Thyroid gland (tissue), 4 donors: Measurements from ENCODE around the gene RPL11. TPM values are rescaled to one million over a fixed set of nuclear protein-coding genes. Genes with fewer than 3 reads are reported as not detected.

Experiments
- DNase-seq, 2 donors: peaks; one replicate each; pipeline ENCODE4 v3.0.0-alpha.2; 2019
- H3K27ac ChIP-seq, 3 donors: fragments of 200-600 bp; sonication (generic); 1 replicate in 2 of 3; 2 replicates in 1 of 3; pipeline ENCODE4 v1.5.1; 2016 to 2019; ENCODE audit warnings: mild to moderate bottlenecking in 1 of 3, moderate library complexity in 1 of 3
- H3K27me3 ChIP-seq: fragments of 200-600 bp; sonication (generic); one replicate; pipeline ENCODE4 v1.5.1; 2019
- H3K36me3 ChIP-seq, 2 donors: fragments of 200-600 bp; sonication (generic); one replicate each; pipeline ENCODE4 v1.5.1; 2016 to 2019
- H3K4me1 ChIP-seq, 2 donors: fragments of 200-600 bp; sonication (generic); one replicate each; pipeline ENCODE4 v1.5.1; 2017 to 2019
- H3K4me3 ChIP-seq, 3 donors: fragments of 200-600 bp; sonication (generic); replicated peaks in 1 of 3; 1 replicate in 2 of 3; 2 replicates in 1 of 3; pipeline ENCODE4 v1.5.1; 2016; ENCODE audit warnings: mild to moderate bottlenecking in 1 of 3
- H3K9me3 ChIP-seq: fragments of 200-600 bp; sonication (generic); one replicate; pipeline ENCODE4 v1.5.1; 2017
- CTCF ChIP-seq, 6 experiments: fragments of 200-600 bp in 3 of 6; fragments of 450-650 bp in 3 of 6; sonication (generic) in 3 of 6; IDR thresholded peaks; one replicate each; pipeline ENCODE4 v1.5.1; 2016 to 2019; ENCODE audit warnings: antibody characterized with exemption in 6 of 6, mild to moderate bottlenecking in 2 of 6, inconsistent platforms in 1 of 6, moderate library complexity in 1 of 6
- POLR2A ChIP-seq, 2 donors: fragments of 450-650 bp; IDR thresholded peaks; one replicate each; pipeline ENCODE4 v1.6.1; 2017; ENCODE audit warnings: antibody characterized with exemption in 2 of 2, mild to moderate bottlenecking in 2 of 2, moderate library complexity in 1 of 2
- WGBS, 2 donors: methylation state at CpG; one replicate each; pipeline ENCODE4 v1.1.5; 2017; 5-methylcytosine and 5-hydroxymethylcytosine counted together
- intact Hi-C: fragments of 100-400 bp; cut with DNase I; formaldehyde crosslinking; loops from one replicate; pipeline ENCODE4 v1.15.1; 2023
- total RNA-seq, 4 donors: library from RNA; depleted of rRNA; stranded (reverse); fragments of >200 nt; gene quantifications; one replicate each; pipeline ENCODE4 v1.2.3, GENCODE V29; 2016

The RPL11 gene
- total RNA-seq, 4 donors from 2014 or later = 669 to 1,720 (median 801) TPM

- Histone ChIP-seq H3K27ac (no peak overlapping the region), H3K9me3 (no peaks in the 10 kb centered on the region), H3K36me3 (peaks cover 49 to 54% of the 10 kb centered on the region in 2 donors), H3K4me3 (no peak overlapping the region), H3K4me1 (peaks cover 10 to 24% of the 10 kb centered on the region in 2 donors), H3K27me3 (no peaks in the 10 kb centered on the region)
- intact Hi-C loops = loop anchor here (10.0 kb wide), 1 partner anchor 50 kb away; the partner anchor contains the start of gene ELOA
- WGBS, 2 donors = 77% methylated on average over 3 of the region's 3 CpGs
- TF ChIP-seq CTCF (IDR thresholded peaks at IDR 0.05) = no peak
- no peak for TF ChIP-seq POLR2A (IDR thresholded peaks at IDR 0.05)
- DNase-seq = no peak
Observed at GRCh38 chr1:23694371-23694770, 2.8 kb downstream of the RPL11 start.

- 97 to 98% methylated on average over 3 of the region's 3 CpGs for WGBS, 2 donors
- no peaks in the 10 kb centered on the region for H3K27me3 ChIP-seq
- H3K36me3 ChIP-seq = peaks cover 61 to 65% of the 10 kb centered on the region in 2 donors
- intact Hi-C loops = loop anchor here (10.0 kb wide), 1 partner anchor 49 kb away; the partner anchor contains the start of gene ELOA
- H3K4me1 ChIP-seq = peaks cover 10 to 24% of the 10 kb centered on the region in 2 donors
- no peaks in the 10 kb centered on the region for H3K9me3 ChIP-seq
- H3K27ac ChIP-seq = no peak overlapping the region
- H3K4me3 ChIP-seq = no peak overlapping the region
- no peak for DNase-seq
- TF ChIP-seq POLR2A (IDR thresholded peaks at IDR 0.05) (no peak), CTCF (IDR thresholded peaks at IDR 0.05) (no peak)
Observed at GRCh38 chr1:23695667-23696066, 4.1 kb downstream of the RPL11 start.

GRCh38 chr1:23696335-23696989, 4.9 kb downstream of the RPL11 start:
- H3K4me1 ChIP-seq = peaks cover 10 to 24% of the 10 kb centered on the region in 2 donors
- intact Hi-C loops = loop anchor here (10.0 kb wide), 1 partner anchor 48 kb away; the partner anchor contains the start of gene ELOA
- WGBS, 2 donors = 45 to 75% methylated on average over 6 of the region's 6 CpGs
- no peak for TF ChIP-seq POLR2A (IDR thresholded peaks at IDR 0.05)
- no peak for TF ChIP-seq CTCF (IDR thresholded peaks at IDR 0.05)
- no peak overlapping the region for H3K4me3 ChIP-seq
- no peak overlapping the region for H3K27ac ChIP-seq
- DNase-seq = no peak
- H3K27me3 ChIP-seq = no peaks in the 10 kb centered on the region
- peaks cover 67 to 71% of the 10 kb centered on the region in 2 donors for H3K36me3 ChIP-seq
- H3K9me3 ChIP-seq = no peaks in the 10 kb centered on the region

- Histone ChIP-seq H3K9me3 (no peaks in the 10 kb centered on the region), H3K36me3 (peaks cover 68 to 78% of the 10 kb centered on the region in 2 donors), H3K27ac (no peak overlapping the region), H3K4me3 (no peak overlapping the region), H3K4me1 (peaks cover 0 to 12% of the 10 kb centered on the region in 2 donors), H3K27me3 (no peaks in the 10 kb centered on the region)
- intact Hi-C loops = loop anchor here (10.0 kb wide), 1 partner anchor 46 kb away; the partner anchor contains the start of gene ELOA
- DNase-seq = no peak
- 88 to 94% methylated on average over 5 of the region's 5 CpGs for WGBS, 2 donors
- no peak for TF ChIP-seq CTCF (IDR thresholded peaks at IDR 0.05)
- TF ChIP-seq POLR2A (IDR thresholded peaks at IDR 0.05) = no peak
Observed at GRCh38 chr1:23698466-23698865, 6.9 kb downstream of the RPL11 start.
